GM12892 (cell line): Measurements from ENCODE around the gene TPT1.

ENCODE experiments used
- POLR2A ChIP-seq: IDR thresholded peaks from 2 replicates; pipeline ENCODE4 v1.6.1; 2011; ENCODE audit warnings: low read depth, low read length, control low read depth
- POLR2AphosphoS5 ChIP-seq: IDR thresholded peaks from 2 replicates; pipeline ENCODE4 v1.6.1; 2011; ENCODE audit warnings: low read depth, low read length, control low read depth
- TAF1 ChIP-seq: IDR thresholded peaks from 2 replicates; pipeline ENCODE4 v1.6.1; 2011; ENCODE audit warnings: low read depth, mild to moderate bottlenecking, control low read depth, low read length, borderline replicate concordance

- TF ChIP-seq POLR2A = no peak
- TF ChIP-seq TAF1 = no peak
- no peak for TF ChIP-seq POLR2AphosphoS5
These were observed 12.3 kb downstream of the TPT1 start for GRCh38 chr13:45328661-45329111.
